OCI-LY3 (cell line): ENCODE data around the gene GNG11.

Experiments
- EZH2phosphoT487 ChIP-seq: fragments of 200-600 bp; shearing (Covaris generic); IDR thresholded peaks from 2 replicates; pipeline ENCODE4 v1.6.1; 2018; ENCODE audit warnings: antibody characterized with exemption, mixed run types, low read depth
- TF ChIP-seq, protein P1 (sequence below): fragments of 200-600, 300-600 bp; sonication (generic); IDR thresholded peaks from 2 replicates; pipeline ENCODE4 v1.5.1; 2014; ENCODE audit warnings: antibody characterized with exemption, low read length, low read depth

DNA sequence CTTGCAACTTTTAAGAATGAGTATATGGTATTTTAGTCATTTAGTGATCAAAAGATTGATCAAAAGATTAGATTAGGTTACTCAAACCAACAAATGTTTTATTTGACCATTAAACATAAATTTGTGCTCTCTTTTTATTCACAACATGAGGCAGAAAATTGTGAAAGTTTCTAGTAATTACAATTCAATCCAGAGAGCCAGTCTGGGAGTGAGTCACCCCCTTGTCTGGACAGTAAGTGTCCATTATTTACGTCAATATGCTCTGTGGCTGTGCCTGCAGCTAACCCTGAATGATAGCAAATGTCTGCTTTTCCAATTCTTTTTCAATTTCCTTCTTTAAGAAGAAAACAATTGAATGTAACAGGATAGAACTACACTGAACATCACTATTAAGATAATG is 27.9 kb downstream of the GNG11 start:
- TF ChIP-seq, protein P1, sequence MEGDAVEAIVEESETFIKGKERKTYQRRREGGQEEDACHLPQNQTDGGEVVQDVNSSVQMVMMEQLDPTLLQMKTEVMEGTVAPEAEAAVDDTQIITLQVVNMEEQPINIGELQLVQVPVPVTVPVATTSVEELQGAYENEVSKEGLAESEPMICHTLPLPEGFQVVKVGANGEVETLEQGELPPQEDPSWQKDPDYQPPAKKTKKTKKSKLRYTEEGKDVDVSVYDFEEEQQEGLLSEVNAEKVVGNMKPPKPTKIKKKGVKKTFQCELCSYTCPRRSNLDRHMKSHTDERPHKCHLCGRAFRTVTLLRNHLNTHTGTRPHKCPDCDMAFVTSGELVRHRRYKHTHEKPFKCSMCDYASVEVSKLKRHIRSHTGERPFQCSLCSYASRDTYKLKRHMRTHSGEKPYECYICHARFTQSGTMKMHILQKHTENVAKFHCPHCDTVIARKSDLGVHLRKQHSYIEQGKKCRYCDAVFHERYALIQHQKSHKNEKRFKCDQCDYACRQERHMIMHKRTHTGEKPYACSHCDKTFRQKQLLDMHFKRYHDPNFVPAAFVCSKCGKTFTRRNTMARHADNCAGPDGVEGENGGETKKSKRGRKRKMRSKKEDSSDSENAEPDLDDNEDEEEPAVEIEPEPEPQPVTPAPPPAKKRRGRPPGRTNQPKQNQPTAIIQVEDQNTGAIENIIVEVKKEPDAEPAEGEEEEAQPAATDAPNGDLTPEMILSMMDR = no peak
- no peak for TF ChIP-seq EZH2phosphoT487
